Left ventricle myocardium inferior (tissue), 1 donor: Measurements from ENCODE around the gene HOXA9. TPM values are rescaled to one million over a fixed set of nuclear protein-coding genes. Genes with fewer than 3 reads are reported as not detected.

Experiments used
- DNase-seq: peaks from one replicate; pipeline ENCODE4 v3.0.0-alpha.2; 2020
- H3K27ac ChIP-seq: fragments of 200-600 bp; replicated peaks from 2 replicates; pipeline ENCODE4 v1.8.0; 2021
- H3K27me3 ChIP-seq: fragments of 200-600 bp; 2 replicates; pipeline ENCODE4 v1.8.0; 2021; ENCODE audit warnings: low read depth
- H3K36me3 ChIP-seq: fragments of 200-600 bp; 2 replicates; pipeline ENCODE4 v1.8.0; 2021
- H3K4me1 ChIP-seq: fragments of 200-600 bp; 2 replicates; pipeline ENCODE4 v1.8.0; 2021
- H3K4me3 ChIP-seq: fragments of 200-600 bp; 2 replicates; pipeline ENCODE4 v1.8.0; 2021; ENCODE audit warnings: mild to moderate bottlenecking, moderate library complexity
- H3K9me3 ChIP-seq: fragments of 200-600 bp; replicated peaks from 2 replicates; pipeline ENCODE4 v1.8.0; 2021
- CTCF ChIP-seq: fragments of 200-600 bp; IDR thresholded peaks from 2 replicates; pipeline ENCODE4 v1.8.0; 2021; ENCODE audit warnings: antibody characterized with exemption, mild to moderate bottlenecking, borderline replicate concordance
- intact Hi-C: fragments of 100-400 bp; cut with micrococcal nuclease; formaldehyde crosslinking; loops from one replicate; pipeline ENCODE4 v1.11.0; 2022
- microRNA-seq: library from miRNA; unstranded; fragments of <30 nt; microRNA quantifications from one replicate; pipeline ENCODE4 v1.2.0, GENCODE V29; 2020
- total RNA-seq: library from RNA; stranded (reverse); fragmentation: NEBNext Ultra II Directional; extraction: Animal tissue kit (Norgen Biotek cat#: 25700); gene quantifications from one replicate; pipeline ENCODE4 v1.2.1, GENCODE V29; 2021
- donor health status: DM: no; HTN: yes; CAD: no; lungs with severe emphysema.

HOXA9 gene
- total RNA-seq, 1 donor from 2014 or later: not detected

DNA sequence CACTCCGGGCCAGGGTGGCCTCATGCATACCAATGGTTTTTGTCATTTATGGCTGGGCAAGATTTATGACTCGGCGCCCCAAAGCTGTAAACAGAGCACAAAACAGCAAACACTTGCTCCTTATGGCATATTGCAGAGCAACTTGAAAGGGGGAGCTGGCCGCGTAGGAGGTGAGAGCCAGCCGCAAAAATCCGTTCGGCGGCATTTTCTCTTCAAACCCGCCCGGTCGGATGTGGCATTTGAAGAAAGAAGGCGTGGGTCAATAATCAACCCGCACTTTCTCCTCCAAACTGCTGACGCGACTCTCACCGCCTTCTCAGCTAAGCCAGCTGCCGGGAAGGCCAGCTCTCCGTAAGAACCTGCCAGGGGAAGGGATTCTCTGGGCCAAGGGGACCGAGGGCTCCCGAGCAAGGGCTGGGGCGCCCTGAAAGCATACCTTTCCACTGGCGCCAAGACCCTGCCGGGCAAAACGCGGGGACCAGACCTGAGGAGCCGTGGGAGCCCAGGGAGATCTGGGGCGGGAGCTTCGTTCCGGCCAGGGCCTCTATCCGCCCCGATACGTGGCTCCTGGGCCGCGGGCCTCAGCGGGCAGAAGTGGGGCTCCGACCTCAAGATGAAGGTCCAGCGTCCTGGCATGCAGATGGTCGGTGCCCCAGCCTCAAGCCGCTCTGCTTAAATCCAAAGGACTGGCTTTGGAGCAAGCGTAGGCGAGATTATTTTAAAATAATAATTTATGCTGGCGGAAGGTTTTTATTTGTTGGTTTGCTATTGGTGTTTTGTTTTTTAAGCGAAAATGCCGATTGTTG, 49.9 kb downstream of the HOXA9 start:
- no peak for TF ChIP-seq CTCF
- peaks cover 31% of the 10 kb centered on the region for H3K4me1 ChIP-seq
- intact Hi-C loops: no loop called here
- no peaks in the 10 kb centered on the region for H3K9me3 ChIP-seq
- no peaks in the 10 kb centered on the region for H3K36me3 ChIP-seq
- DNase-seq: no peak
- peak overlapping the region; percentile 63 for H3K27ac ChIP-seq
- peaks cover 98% of the 10 kb centered on the region for H3K27me3 ChIP-seq
- peak overlapping the region; percentile 51 for H3K4me3 ChIP-seq

- no peak for TF ChIP-seq CTCF
- Histone ChIP-seq H3K9me3 (no peaks in the 10 kb centered on the region), H3K36me3 (no peaks in the 10 kb centered on the region), H3K4me1 (peaks cover 33% of the 10 kb centered on the region), H3K27me3 (peaks cover 98% of the 10 kb centered on the region), H3K27ac (peak overlapping the region; percentile 63), H3K4me3 (peak overlapping the region; percentile 51)
- DNase-seq: no peak
- intact Hi-C loops: no loop called here
Measured at GRCh38 chr7:27114881-27115220, 50.5 kb downstream of the HOXA9 start.

DNA sequence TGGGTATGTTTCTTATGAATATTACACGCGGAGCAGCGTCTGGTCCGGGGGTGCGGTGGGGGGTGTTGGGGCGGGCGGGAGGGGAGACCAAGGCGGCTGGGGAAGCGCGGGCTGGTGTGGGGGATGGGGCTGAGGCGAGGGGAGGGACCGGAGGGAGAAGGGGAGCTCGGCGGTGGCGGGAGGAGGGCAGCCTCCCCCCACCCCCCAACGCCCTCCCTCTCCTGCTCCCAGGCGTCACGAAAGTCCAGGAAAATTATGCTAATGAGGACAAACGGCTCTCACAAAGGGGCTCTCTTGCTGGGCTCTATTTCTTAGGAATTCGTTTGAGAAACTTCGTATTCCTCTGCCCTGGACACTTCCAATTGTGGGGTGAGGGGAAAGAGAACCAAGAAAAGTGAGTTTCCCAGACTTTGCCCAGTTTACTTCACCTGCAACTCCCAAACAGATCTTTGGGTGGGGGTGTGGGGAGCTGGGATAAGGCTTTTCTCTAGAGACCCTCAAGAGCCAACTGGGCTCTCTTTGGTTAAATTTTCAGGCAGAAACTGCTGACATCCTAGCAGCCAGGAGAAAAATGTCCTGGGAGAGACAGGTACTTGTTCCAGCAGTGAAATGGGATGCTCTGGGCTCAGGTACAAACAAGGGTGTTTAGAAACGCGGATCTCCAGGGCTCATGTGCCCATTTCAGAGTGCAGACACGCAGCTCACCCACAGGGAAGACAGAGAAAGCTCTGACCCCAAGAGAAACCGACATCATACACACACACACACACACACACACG, 51.2 kb downstream of the HOXA9 start:
- H3K9me3 ChIP-seq: no peaks in the 10 kb centered on the region
- H3K27me3 ChIP-seq: peaks cover 98% of the 10 kb centered on the region
- H3K36me3 ChIP-seq: no peaks in the 10 kb centered on the region
- peak overlapping the region; percentile 58 for H3K27ac ChIP-seq
- H3K4me1 ChIP-seq: peaks cover 33% of the 10 kb centered on the region
- intact Hi-C loops: no loop called here
- no peak for TF ChIP-seq CTCF
- no peak for DNase-seq
- H3K4me3 ChIP-seq: peak overlapping the region; percentile 56

DNA sequence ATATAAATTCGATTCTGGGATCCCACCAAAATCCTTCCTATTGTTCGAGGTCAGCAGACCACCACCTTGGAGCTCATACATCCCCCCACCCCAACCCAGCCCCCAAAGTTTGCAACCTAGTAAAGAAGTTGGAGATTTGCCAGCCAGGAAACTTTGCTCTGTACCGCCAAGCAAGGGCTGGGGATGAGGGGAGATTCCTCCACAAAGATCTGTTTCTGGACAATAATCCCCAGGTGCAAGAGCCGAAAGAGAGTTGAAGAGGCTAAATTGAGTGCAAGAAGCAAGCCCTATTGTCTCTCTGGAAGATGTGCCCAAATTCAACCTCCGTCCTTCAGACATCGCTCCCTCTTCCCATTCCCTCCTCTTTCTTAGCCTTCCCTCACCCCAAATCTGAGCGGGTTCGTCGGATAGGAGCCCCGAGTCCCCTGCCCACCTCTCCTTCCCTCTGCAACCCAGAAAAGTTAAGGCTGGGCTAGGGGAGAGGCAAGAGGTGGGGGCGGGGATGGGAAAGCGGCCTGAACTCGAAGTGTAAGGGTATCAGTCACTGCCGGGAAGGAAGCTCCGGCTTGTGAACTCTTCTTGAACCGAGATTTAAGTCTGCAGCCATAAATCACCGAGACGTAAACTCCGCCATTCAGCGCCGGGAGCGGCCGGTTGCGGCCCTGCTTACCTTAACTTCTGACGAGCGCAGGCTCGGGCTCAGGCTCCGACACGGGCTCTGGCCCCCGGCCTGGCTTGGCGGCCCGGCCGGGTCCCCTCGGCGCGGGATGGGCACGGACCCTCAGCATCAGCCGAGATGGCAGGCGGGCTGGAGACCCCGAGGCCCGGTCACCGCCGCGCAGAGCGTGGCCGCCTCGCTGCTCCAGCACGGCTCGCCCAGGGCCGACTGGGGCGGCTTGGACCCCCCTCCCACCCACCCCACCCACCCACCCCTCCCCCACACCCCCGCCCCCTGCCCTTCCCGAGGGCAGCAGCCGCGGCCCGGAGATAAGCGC, 52.1 kb downstream of the HOXA9 start:
- peaks cover 98% of the 10 kb centered on the region for H3K27me3 ChIP-seq
- DNase-seq: no peak
- peaks cover 36% of the 10 kb centered on the region for H3K4me1 ChIP-seq

More for the DNA sequence above, 52.1 kb downstream of the HOXA9 start:
- TF ChIP-seq CTCF: no peak
- Histone ChIP-seq H3K4me3 (peak overlapping the region; percentile 56), H3K9me3 (no peaks in the 10 kb centered on the region), H3K36me3 (no peaks in the 10 kb centered on the region), H3K27ac (peak overlapping the region; percentile 58)
- intact Hi-C loops: no loop called here

Small RNA genes within 50 kb of the gene (microRNA-seq; reads per million reads assigned to microRNA genes)
- gene MIR196B: 6.6 reads per million, percentile 19 among the genes with 10 or more reads in this experiment

Other genes starting within 250 kb of the HOXA9 start
- not detected for gene HOXA1, start 69.5 kb downstream of the HOXA9 start, total RNA-seq
- not detected for gene HOXA2, start 62.9 kb downstream of the HOXA9 start, total RNA-seq
- gene HOXA4, start 34.8 kb downstream of the HOXA9 start, total RNA-seq: not detected
- gene HOXA5, start 21.9 kb downstream of the HOXA9 start, total RNA-seq: not detected
- not detected for gene HOXA6, start 17.8 kb downstream of the HOXA9 start, total RNA-seq
- gene HOXA3, start 13.0 kb downstream of the HOXA9 start, total RNA-seq: not detected
- gene HOXA7, start 8.9 kb downstream of the HOXA9 start, total RNA-seq: 0.36 TPM
- not detected for gene HOXA10, start 8.8 kb upstream of the HOXA9 start, total RNA-seq
- not detected for gene HOXA11, start 19.7 kb upstream of the HOXA9 start, total RNA-seq
- gene HOXA13, start 34.6 kb upstream of the HOXA9 start, total RNA-seq: not detected
- not detected for gene EVX1, start 77.3 kb upstream of the HOXA9 start, total RNA-seq